Measurements from ENCODE around the gene UNC13A. TPM values are rescaled to one million over a fixed set of nuclear protein-coding genes. Genes with fewer than 3 reads are reported as not detected.

Gene UNC13A
- total RNA-seq, 1 donor from 2014 or later = not detected

DNA sequence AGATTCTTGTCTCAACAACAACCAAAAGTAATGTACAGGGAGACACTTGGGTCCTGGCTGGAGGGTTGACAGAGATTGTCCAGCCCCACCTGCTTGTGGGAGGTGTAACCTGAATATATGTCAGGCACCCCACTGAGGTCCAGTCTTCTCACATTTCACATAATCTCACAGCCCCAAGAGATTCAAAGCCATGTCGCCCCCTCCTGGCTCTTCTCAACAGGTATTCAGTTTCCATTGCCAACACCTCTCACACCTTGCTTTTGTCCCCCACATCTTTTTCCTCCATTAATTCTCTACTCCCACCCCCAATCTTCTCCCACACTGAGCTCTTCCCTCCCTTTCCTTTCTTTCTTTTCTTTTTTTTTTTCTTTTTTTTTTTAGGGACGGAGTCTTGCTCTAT, 11.2 kb downstream of the UNC13A start:
- no peak overlapping the region for H3K27ac Mint-ChIP-seq
- intact Hi-C loops (cut with micrococcal nuclease) = no loop called here
- no peaks in the 10 kb centered on the region for H3K36me3 Mint-ChIP-seq (ENCODE audit: low read depth)
- H3K4me3 Mint-ChIP-seq = no peak overlapping the region
- H3K4me1 Mint-ChIP-seq (ENCODE audit: low read depth) = peaks cover 4% of the 10 kb centered on the region
- H3K27me3 Mint-ChIP-seq (ENCODE audit: insufficient read depth) = peaks cover 28% of the 10 kb centered on the region
- H3K9me3 Mint-ChIP-seq = no peaks in the 10 kb centered on the region
- DNase-seq (ENCODE audit: low spot score) = no peak

DNA sequence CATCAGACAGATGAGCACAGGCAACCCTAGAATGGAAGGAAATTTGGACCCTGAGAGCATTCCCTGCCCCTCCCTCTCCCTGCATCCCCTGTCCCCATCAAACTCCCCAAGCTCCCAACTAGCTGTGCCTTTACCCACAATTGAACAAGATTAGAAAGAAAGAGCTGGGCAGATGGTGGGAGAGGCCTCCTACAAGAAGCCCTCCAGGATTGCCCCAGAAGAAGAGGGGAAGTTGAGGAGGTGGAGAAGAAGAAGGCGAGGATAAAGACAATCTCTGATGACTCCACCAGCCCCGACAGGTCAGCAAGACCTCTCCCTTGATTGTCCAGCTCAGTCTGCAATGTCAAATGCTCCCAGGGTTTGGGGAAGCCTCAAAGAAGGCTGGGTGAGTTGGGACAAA, 11.9 kb downstream of the UNC13A start:
- no peak for DNase-seq (ENCODE audit: low spot score)
- Mint-ChIP-seq H3K27me3 (ENCODE audit: insufficient read depth) (peaks cover 29% of the 10 kb centered on the region), H3K9me3 (no peaks in the 10 kb centered on the region), H3K27ac (no peak overlapping the region), H3K4me3 (no peak overlapping the region), H3K36me3 (ENCODE audit: low read depth) (no peaks in the 10 kb centered on the region), H3K4me1 (ENCODE audit: low read depth) (peaks cover 4% of the 10 kb centered on the region)
- intact Hi-C loops (cut with micrococcal nuclease) = no loop called here

DNA sequence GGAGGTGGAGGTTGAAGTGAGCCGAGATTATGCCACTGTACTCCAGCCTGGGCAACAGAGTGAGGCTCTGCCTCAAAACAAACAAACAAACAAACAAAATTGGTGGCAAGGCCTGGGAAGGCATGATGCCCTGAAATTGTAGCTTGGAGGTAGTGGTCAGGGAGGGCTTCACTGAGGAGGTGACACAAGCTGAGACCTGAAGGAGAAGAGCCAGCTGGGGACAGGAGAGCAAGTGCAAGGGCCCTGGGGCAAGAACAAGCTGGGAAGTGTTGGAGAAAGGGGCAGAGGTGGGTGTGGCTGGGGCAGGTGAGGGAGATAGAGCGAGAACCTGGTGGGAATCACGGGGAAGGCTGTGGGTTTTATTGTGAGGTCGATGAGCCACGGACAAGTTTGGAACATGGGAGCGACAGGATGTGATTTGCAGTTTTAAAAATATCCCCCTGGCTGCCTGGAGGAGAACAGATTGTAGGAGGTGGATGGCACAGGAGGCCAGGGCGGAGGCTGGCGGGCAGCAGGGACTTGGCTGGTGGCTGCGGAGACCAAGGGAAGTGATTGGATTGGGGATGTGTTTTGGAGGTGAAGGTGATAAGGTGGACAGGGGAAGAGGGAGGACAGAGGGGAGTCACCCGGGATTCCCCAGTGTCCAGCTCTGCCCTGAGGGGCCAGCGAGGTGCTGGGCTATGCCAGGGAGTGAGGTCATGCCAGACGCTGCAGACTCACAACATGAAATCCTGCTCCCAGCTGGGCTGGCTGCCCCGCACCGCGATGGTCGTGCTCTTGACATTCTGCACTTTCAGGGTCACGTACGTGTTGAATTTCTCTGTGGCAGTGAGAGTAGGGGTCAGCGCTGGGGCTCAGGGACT, 14.0 kb downstream of the UNC13A start:
- Mint-ChIP-seq H3K4me3 (no peak overlapping the region), H3K9me3 (no peaks in the 10 kb centered on the region), H3K4me1 (ENCODE audit: low read depth) (no peaks in the 10 kb centered on the region), H3K36me3 (ENCODE audit: low read depth) (no peaks in the 10 kb centered on the region), H3K27ac (no peak overlapping the region), H3K27me3 (ENCODE audit: insufficient read depth) (peaks cover 15% of the 10 kb centered on the region)
- intact Hi-C loops (cut with micrococcal nuclease) = no loop called here
- DNase-seq (ENCODE audit: low spot score) = no peak

DNA sequence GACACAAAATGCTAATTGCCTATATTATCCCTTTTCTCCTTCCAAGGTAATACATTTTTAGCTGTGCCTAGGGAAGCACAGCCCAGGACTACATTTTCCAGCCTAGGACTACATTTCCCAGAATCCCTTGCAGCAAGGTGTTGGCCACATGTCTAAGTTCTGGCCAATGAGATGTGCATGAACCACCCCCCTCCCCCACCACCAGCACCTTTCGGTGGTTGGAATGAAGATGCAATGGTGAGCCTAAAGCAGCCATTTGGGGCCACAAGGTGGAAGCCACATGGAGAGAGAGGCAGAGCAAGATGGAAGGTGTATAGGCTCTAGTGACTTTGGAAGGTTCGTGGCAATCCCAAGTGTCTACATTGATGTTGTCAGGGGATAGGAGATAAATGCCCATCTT, 16.2 kb downstream of the UNC13A start:
- H3K36me3 Mint-ChIP-seq (ENCODE audit: low read depth) = no peaks in the 10 kb centered on the region
- no peaks in the 10 kb centered on the region for H3K4me1 Mint-ChIP-seq (ENCODE audit: low read depth)
- DNase-seq (ENCODE audit: low spot score) = no peak
- H3K27me3 Mint-ChIP-seq (ENCODE audit: insufficient read depth) = peaks cover 1% of the 10 kb centered on the region
- intact Hi-C loops (cut with micrococcal nuclease) = no loop called here
- H3K27ac Mint-ChIP-seq = no peak overlapping the region
- no peak overlapping the region for H3K4me3 Mint-ChIP-seq
- no peaks in the 10 kb centered on the region for H3K9me3 Mint-ChIP-seq

DNA sequence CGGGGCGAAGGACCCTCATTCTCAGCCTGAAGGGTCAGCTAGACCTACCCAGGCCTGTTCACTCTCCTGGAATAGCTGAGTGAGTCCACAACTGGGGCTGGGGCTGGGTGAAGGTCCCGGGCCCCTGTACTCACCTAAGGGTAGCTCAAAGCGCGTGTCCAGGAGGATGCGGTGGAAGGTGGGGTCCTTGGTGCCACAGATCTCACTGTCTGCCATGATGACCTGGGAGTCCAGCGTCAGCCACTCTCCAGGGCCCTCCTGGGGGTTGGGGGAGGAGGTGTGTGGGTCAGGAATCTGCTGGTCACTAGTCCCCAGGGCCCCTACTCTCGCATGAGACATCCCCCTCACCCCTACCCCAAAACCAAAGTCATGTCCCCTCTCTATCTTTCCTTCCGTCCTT, 18.7 kb downstream of the UNC13A start:
- Mint-ChIP-seq H3K9me3 (peaks cover 20% of the 10 kb centered on the region), H3K36me3 (ENCODE audit: low read depth) (no peaks in the 10 kb centered on the region), H3K4me3 (no peak overlapping the region), H3K27me3 (ENCODE audit: insufficient read depth) (peaks cover 1% of the 10 kb centered on the region), H3K27ac (no peak overlapping the region), H3K4me1 (ENCODE audit: low read depth) (no peaks in the 10 kb centered on the region)
- DNase-seq (ENCODE audit: low spot score) = no peak
- intact Hi-C loops (cut with micrococcal nuclease) = no loop called here

DNA sequence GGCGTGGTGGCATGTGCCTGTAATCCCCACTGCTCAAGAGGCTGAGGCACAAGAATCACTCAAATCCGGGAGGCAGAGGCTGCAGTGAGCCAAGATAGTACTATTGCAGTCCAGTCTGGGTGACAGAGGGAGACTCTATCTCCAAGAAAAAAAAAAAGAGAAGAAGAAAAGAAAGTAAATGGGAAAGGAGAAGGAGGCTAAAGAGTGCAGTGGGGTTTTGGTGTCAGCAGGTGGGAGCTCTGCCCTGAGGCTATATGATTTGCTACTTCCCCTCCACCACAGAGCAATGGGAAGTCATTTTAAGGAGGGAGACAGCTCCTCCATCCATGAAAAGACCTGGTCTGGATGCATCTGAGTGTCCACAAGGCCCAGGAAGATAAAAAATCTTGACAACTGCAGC, 23.1 kb downstream of the UNC13A start:
- Mint-ChIP-seq H3K27ac (no peak overlapping the region), H3K4me3 (no peak overlapping the region), H3K4me1 (ENCODE audit: low read depth) (no peaks in the 10 kb centered on the region), H3K9me3 (peaks cover 20% of the 10 kb centered on the region), H3K36me3 (ENCODE audit: low read depth) (no peaks in the 10 kb centered on the region), H3K27me3 (ENCODE audit: insufficient read depth) (no peaks in the 10 kb centered on the region)
- DNase-seq (ENCODE audit: low spot score) = no peak
- intact Hi-C loops (cut with micrococcal nuclease) = no loop called here

DNA sequence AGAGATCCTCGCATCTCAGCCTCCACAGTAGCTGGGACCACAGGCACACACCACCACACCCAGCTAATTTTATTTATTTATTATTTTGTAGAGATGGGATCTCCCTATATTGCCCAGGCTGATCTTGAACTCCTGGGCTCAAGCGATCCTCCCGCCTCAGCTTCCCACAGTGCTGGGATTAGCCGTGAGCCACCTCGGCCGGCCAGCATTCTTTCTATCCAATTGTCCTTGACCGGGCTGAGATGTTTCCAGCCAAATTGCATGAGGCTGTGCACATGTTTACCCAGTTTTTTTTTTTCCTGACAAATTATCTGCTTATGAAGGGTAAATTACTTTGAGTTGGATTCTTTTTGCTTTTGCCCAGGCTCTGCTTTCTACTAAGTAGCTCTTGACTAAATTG, 28.2 kb downstream of the UNC13A start:
- H3K27me3 Mint-ChIP-seq (ENCODE audit: insufficient read depth) = no peaks in the 10 kb centered on the region
- no peaks in the 10 kb centered on the region for H3K4me1 Mint-ChIP-seq (ENCODE audit: low read depth)
- no peak for DNase-seq (ENCODE audit: low spot score)

DNA sequence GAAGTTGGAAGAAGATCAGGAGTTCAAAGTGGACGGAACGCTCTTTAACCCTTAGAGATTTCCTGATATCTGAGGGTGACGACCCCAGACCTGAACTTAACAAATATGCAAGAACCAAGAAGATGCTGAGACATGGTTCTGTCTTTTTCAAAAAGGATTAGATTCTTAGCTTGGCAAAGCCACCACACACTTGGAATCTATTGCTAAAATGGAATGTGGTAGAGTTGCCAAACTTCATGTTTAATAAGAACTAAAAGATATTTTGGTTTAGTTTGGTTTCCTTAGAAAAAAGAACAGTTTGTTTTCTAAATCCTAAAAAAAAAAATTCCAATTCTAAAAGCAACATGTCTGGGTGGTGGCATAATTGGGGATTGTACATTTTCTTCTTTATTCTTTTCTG, 29.5 kb downstream of the UNC13A start:
- H3K27me3 Mint-ChIP-seq (ENCODE audit: insufficient read depth) = no peaks in the 10 kb centered on the region

More for the DNA sequence above, 28.2 kb downstream of the UNC13A start:
- H3K9me3 Mint-ChIP-seq = peaks cover 5% of the 10 kb centered on the region
- H3K4me3 Mint-ChIP-seq = no peak overlapping the region
- no peaks in the 10 kb centered on the region for H3K36me3 Mint-ChIP-seq (ENCODE audit: low read depth)
- no peak overlapping the region for H3K27ac Mint-ChIP-seq
- intact Hi-C loops (cut with micrococcal nuclease) = no loop called here

DNA sequence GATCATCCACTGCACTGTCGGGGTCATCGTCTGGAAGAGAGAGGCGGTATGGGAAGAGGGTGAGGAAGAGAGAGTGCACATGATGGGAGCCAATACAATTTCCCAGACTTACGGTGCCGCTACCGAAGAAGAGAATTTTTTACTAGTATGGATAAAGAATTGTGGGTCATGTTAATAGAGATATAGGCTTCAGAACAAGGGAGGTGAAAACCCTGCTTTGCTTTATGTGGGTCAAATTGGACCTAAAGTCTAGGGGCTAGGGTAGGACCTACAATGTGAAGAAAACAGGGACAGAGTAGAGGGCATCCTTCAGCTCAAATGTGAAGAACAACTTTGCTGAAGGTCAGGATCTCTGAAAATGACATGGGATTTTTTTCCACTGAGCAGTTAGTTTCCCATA, 29.9 kb downstream of the UNC13A start:
- no peaks in the 10 kb centered on the region for H3K36me3 Mint-ChIP-seq (ENCODE audit: low read depth)
- no peak for DNase-seq (ENCODE audit: low spot score)
- no peaks in the 10 kb centered on the region for H3K4me1 Mint-ChIP-seq (ENCODE audit: low read depth)
- intact Hi-C loops (cut with micrococcal nuclease) = no loop called here
- H3K9me3 Mint-ChIP-seq = no peaks in the 10 kb centered on the region
- no peaks in the 10 kb centered on the region for H3K27me3 Mint-ChIP-seq (ENCODE audit: insufficient read depth)
- no peak overlapping the region for H3K27ac Mint-ChIP-seq
- H3K4me3 Mint-ChIP-seq = no peak overlapping the region

More for the DNA sequence above, 29.5 kb downstream of the UNC13A start:
- Mint-ChIP-seq H3K36me3 (ENCODE audit: low read depth) (no peaks in the 10 kb centered on the region), H3K4me3 (no peak overlapping the region), H3K9me3 (no peaks in the 10 kb centered on the region), H3K4me1 (ENCODE audit: low read depth) (no peaks in the 10 kb centered on the region), H3K27ac (no peak overlapping the region)
- no peak for DNase-seq (ENCODE audit: low spot score)
- intact Hi-C loops (cut with micrococcal nuclease) = no loop called here

DNA sequence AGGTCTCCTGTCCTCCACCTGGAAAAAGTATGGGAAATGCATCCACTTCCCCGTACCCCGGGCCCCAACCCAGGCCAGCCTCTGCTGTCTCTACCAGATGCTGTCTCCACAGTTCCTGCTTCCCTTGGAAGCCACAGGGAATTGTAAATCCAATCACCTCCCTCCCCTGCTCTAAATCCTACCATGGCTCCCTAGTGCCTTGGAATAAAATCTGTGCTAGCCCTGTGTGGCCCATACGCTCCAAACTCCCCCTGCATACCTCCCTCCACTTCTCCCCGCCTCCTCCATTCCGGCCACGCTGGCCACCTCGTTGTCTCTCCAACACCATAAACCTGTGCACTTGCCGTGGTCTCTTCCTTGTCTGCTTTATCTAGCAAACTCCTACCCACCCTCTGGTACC, 31.2 kb downstream of the UNC13A start:
- H3K4me3 Mint-ChIP-seq = no peak overlapping the region
- no peaks in the 10 kb centered on the region for H3K36me3 Mint-ChIP-seq (ENCODE audit: low read depth)
- H3K27ac Mint-ChIP-seq = no peak overlapping the region
- DNase-seq (ENCODE audit: low spot score) = no peak
- no peaks in the 10 kb centered on the region for H3K4me1 Mint-ChIP-seq (ENCODE audit: low read depth)
- H3K9me3 Mint-ChIP-seq = no peaks in the 10 kb centered on the region
- intact Hi-C loops (cut with micrococcal nuclease) = no loop called here
- no peaks in the 10 kb centered on the region for H3K27me3 Mint-ChIP-seq (ENCODE audit: insufficient read depth)

DNA sequence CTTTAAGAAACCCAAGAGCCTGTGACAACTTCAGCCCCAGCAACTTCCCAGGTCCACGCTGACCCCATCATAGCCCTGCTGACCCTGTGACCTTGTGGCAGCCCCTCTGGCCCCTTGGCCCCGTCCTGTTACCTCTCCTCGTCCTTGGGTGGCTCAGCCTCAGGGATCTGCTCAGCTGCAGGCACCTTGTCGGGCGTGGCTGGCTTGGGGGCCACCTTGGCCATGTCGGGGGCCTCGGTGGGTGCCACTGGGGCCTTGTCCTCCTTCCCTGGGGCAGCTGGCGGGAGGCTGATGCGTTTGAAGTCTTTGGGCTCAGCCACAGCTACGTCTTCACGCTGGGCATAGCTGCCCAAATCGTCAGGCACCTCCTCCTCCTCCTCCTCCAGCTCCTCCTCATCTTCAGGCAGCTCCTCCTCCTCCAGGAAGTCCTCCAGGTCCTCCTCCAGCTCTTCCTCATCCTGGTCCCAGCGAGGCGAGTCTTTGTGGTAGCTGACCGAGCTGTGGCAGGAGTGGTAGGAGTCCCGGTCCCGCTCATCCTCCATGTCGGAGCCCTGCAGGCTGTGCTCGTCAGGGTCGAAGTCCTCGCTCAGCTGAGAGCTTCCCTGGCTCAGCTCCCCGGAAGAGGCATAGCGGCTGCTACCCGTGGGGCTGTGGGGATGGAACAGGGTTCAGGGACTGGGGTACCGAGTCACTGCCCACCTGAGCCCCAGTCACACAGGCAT, 32.2 kb downstream of the UNC13A start:
- no peaks in the 10 kb centered on the region for H3K36me3 Mint-ChIP-seq (ENCODE audit: low read depth)
- intact Hi-C loops (cut with micrococcal nuclease) = no loop called here

DNA sequence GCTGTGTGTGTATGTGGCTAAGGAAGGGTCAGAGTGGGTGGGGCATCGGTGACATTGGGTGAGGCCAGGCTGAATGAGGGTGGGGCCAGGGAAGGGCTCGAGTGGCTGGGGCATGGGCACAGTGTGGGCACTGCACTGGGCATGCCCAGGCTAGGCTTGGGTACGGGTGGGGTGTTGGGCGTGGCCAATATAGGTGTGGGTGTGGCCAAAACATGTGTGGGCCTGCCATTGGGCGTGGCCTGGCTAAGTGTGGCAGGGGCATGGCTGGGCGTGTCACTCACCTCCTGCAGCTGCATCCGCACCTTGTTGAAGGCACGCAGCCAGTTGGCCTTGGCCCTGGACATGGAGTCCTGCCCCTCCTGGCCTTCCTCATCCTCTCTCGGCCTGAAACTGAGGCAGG, 33.2 kb downstream of the UNC13A start:
- Mint-ChIP-seq H3K4me1 (ENCODE audit: low read depth) (no peaks in the 10 kb centered on the region), H3K36me3 (ENCODE audit: low read depth) (no peaks in the 10 kb centered on the region), H3K4me3 (no peak overlapping the region), H3K9me3 (no peaks in the 10 kb centered on the region), H3K27me3 (ENCODE audit: insufficient read depth) (no peaks in the 10 kb centered on the region), H3K27ac (no peak overlapping the region)
- DNase-seq (ENCODE audit: low spot score) = no peak
- intact Hi-C loops (cut with micrococcal nuclease) = no loop called here

More for the DNA sequence above, 32.2 kb downstream of the UNC13A start:
- no peak for DNase-seq (ENCODE audit: low spot score)
- Mint-ChIP-seq H3K4me3 (no peak overlapping the region), H3K4me1 (ENCODE audit: low read depth) (no peaks in the 10 kb centered on the region), H3K27me3 (ENCODE audit: insufficient read depth) (no peaks in the 10 kb centered on the region), H3K9me3 (no peaks in the 10 kb centered on the region), H3K27ac (no peak overlapping the region)

DNA sequence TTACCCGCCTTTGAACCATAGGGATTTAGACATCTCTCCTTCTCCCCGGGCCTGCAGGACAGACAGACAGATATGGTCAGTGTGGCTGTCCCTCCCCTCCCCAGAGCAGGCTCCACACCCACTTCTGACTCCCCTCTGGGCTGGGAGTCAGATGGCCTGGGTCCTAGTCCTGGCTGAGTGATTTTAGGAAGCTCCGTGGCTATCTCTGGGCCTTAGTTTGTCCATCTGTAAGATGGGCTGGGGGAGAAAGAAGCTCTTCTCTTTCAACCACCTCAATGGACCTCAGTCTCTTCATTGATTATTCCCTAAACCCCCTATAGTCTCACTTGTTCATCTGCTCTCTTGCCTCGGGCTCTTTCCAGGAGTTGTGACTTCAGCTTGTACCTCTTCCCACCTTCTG, 35.5 kb downstream of the UNC13A start:
- intact Hi-C loops (cut with micrococcal nuclease) = no loop called here
- H3K9me3 Mint-ChIP-seq = no peaks in the 10 kb centered on the region
- no peaks in the 10 kb centered on the region for H3K27me3 Mint-ChIP-seq (ENCODE audit: insufficient read depth)
- no peaks in the 10 kb centered on the region for H3K4me1 Mint-ChIP-seq (ENCODE audit: low read depth)
- H3K4me3 Mint-ChIP-seq = no peak overlapping the region
- no peak overlapping the region for H3K27ac Mint-ChIP-seq
- H3K36me3 Mint-ChIP-seq (ENCODE audit: low read depth) = no peaks in the 10 kb centered on the region
- no peak for DNase-seq (ENCODE audit: low spot score)

Measured in activated T-helper 1 cell treated with anti-CD3 and anti-CD28 coated beads, Interleukin-12 subunit alpha, Interleukin-12 subunit beta, Interleukin-2, Interleukin-4 antibody, amounts not matched to agents 30 ng/mL and 10 ng/mL and 1 ng/mL, durations not matched to agents 14 hours and 24 hours and 36 hours (primary cell).